BE2C (cell line): ENCODE results near the gene ADAD2.

ENCODE experiments used
- DNase-seq: peaks from one replicate; pipeline ENCODE4 v3.0.0-alpha.2; 2020
- H3K27me3 ChIP-seq: fragments of 250-450 bp; sonication (Bioruptor Pico); 2 replicates; pipeline ENCODE4 v1.5.1; 2020; ENCODE audit warnings: mild to moderate bottlenecking
- H3K36me3 ChIP-seq: fragments of 250-450 bp; sonication (Bioruptor Pico); 2 replicates; pipeline ENCODE4 v1.5.1; 2020; ENCODE audit warnings: mild to moderate bottlenecking
- H3K4me1 ChIP-seq: fragments of 250-450 bp; sonication (Bioruptor Pico); 2 replicates; pipeline ENCODE4 v1.5.1; 2020
- H3K4me3 ChIP-seq: 2 replicates; pipeline ENCODE4 v1.5.1; 2011; ENCODE audit warnings: low read depth, low read length
- H3K9me3 ChIP-seq: fragments of 250-450 bp; sonication (Bioruptor Pico); 2 replicates; pipeline ENCODE4 v1.5.1; 2020
- TF ChIP-seq, protein P1 (sequence below): IDR thresholded peaks from 2 replicates; pipeline ENCODE4 v1.5.1; 2012; ENCODE audit warnings: mild to moderate bottlenecking, low read depth, low read length

The ADAD2 gene

GRCh38 chr16:84178892-84179611 lies 11.9 kb upstream of the ADAD2 start:
- Histone ChIP-seq H3K36me3 (peaks cover 44% of the 10 kb centered on the region), H3K4me1 (peaks cover 2% of the 10 kb centered on the region; the same call in 1 of the 2 replicates), H3K27me3 (peaks cover 3% of the 10 kb centered on the region; the same call in 1 of the 2 replicates), H3K4me3 (no peak overlapping the region), H3K9me3 (no peaks in the 10 kb centered on the region)
- no peak for DNase-seq
- TF ChIP-seq, protein P1, sequence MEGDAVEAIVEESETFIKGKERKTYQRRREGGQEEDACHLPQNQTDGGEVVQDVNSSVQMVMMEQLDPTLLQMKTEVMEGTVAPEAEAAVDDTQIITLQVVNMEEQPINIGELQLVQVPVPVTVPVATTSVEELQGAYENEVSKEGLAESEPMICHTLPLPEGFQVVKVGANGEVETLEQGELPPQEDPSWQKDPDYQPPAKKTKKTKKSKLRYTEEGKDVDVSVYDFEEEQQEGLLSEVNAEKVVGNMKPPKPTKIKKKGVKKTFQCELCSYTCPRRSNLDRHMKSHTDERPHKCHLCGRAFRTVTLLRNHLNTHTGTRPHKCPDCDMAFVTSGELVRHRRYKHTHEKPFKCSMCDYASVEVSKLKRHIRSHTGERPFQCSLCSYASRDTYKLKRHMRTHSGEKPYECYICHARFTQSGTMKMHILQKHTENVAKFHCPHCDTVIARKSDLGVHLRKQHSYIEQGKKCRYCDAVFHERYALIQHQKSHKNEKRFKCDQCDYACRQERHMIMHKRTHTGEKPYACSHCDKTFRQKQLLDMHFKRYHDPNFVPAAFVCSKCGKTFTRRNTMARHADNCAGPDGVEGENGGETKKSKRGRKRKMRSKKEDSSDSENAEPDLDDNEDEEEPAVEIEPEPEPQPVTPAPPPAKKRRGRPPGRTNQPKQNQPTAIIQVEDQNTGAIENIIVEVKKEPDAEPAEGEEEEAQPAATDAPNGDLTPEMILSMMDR, result no peak

DNA sequence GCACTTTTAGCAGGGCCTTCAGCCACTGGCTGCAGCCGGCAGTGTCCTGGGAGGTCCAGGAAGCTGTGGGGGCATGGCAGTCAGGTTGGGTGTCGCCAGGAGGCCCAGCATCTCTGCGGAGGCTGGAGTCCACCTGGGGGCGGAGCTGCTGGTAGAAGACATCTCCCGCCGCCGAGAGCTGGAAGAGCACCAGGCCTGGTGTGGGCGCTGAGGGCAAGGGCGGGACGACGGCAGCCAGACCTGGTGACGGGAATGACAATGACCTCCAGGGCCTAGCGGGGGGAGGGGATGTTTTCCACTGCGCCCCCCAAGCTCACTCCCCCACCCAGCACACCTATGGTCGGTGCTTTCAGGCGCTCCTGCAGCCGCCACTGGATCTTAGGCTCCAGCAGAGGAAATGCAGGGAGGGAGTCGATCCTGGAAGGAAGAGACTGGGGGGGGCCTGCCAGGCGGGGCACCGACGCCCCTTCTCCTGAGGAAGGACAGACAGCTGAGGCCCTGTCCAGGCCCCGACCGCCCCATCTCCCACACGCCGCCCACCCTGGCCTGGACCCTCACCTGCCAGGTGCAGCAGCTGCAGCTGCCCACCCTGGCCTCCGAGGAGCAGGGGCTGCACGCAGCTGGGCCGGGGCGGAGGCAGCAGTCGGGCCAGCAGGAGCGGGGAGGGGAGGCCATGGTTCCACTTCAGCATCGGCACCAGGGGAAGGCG lies 11.2 kb upstream of the ADAD2 start:
- no peak for DNase-seq
- Histone ChIP-seq H3K36me3 (peaks cover 48% of the 10 kb centered on the region), H3K4me1 (peaks cover 2% of the 10 kb centered on the region; the same call in 1 of the 2 replicates), H3K9me3 (no peaks in the 10 kb centered on the region), H3K27me3 (no peaks in the 10 kb centered on the region), H3K4me3 (no peak overlapping the region)
- TF ChIP-seq, protein P1, result no peak

DNA sequence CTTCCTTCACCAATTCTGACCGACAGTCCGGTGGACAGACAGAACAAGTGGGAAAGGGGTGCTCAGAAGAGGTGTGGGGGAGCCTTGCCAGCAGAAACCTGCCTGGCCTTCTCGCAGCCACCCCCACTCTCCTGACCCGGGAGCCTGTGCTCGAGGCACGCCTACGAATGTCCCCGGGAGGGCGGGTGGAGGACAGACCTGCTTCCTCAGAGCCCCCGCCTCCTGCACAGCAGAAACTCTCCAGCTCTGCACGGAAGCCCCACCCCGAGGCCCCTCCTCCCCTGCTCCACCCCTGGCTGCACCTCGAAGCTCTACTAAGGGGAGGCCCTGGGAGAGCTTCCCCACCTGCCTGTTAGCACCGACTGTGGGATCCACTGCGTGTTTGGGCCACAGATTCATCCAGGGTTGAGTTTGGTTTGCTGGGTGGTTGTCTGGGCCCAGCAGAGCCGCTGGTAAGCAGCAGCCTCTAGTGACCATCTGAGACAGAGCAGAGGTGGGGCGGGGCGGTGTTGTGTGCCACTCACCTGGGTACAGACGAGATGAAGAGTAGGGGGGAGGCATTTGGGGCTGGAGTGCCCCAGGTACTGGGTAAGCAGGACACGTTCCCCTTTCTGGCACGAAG lies 10.3 kb upstream of the ADAD2 start:
- no peaks in the 10 kb centered on the region for H3K9me3 ChIP-seq
- H3K27me3 ChIP-seq, result no peaks in the 10 kb centered on the region
- H3K4me3 ChIP-seq, result no peak overlapping the region
- no peaks in the 10 kb centered on the region for H3K4me1 ChIP-seq
- TF ChIP-seq, protein P1, result no peak
- DNase-seq, result no peak
- peaks cover 48% of the 10 kb centered on the region for H3K36me3 ChIP-seq

GRCh38 chr16:84181144-84181915 lies 9.6 kb upstream of the ADAD2 start:
- TF ChIP-seq, protein P1, result no peak
- Histone ChIP-seq H3K9me3 (no peaks in the 10 kb centered on the region), H3K36me3 (peaks cover 48% of the 10 kb centered on the region), H3K27me3 (no peaks in the 10 kb centered on the region), H3K4me1 (no peaks in the 10 kb centered on the region), H3K4me3 (no peak overlapping the region)
- DNase-seq, result no peak

DNA sequence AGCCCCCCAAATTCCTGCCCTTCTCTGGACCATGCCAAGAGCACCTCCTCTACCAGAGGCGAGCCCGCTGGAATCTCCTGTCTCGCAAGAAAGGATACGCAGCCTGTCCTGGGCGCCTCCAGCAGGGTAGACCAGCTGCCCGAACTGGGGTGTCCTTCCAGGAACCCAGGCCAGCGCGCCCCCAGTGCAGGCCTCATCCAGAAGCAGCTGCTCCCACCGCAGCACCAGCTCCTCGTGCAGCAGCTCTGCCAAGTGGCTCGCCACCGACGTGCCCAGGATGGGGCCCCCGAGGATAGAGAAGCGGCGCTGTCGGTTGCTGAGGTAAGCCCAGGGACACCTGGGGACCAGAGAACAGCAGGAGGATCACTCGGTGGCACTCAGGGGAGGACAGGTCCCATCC lies 8.9 kb upstream of the ADAD2 start:
- peaks cover 48% of the 10 kb centered on the region for H3K36me3 ChIP-seq
- no peaks in the 10 kb centered on the region for H3K4me1 ChIP-seq
- TF ChIP-seq, protein P1, result no peak

More for the DNA sequence above, 8.9 kb upstream of the ADAD2 start:
- DNase-seq, result no peak
- no peak overlapping the region for H3K4me3 ChIP-seq
- H3K9me3 ChIP-seq, result no peaks in the 10 kb centered on the region
- no peaks in the 10 kb centered on the region for H3K27me3 ChIP-seq
